Measurements from ENCODE around the gene SGPL1. TPM values are rescaled to one million over a fixed set of nuclear protein-coding genes. Genes with fewer than 3 reads are reported as not detected.

The SGPL1 gene
- total and polyA plus RNA-seq, 12 donors: 3.7 to 20.3 (median 12.6) TPM

DNA sequence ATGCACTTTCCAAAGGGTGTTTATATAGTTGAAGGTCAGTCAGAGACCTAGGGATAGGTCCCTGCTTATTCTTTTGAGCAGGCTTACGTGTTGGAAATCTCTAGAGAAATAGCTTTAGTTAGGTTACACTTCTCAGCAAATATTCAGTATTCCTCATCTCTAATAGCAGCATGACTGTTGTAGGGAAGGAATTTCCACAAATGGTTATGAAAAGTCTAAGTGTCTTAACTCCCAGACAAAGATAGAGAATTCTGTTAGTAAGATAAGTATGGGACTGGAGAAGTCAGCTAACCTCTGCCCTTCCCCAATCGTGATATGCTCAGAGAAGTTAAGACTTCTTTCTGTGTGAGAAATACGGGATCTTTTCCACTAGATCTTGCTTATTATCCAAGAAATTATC is 16.5 kb downstream of the SGPL1 start:
- peaks cover 0 to 73% (median 15%) of the 10 kb centered on the region in 9 donors for H3K4me1 ChIP-seq

DNA sequence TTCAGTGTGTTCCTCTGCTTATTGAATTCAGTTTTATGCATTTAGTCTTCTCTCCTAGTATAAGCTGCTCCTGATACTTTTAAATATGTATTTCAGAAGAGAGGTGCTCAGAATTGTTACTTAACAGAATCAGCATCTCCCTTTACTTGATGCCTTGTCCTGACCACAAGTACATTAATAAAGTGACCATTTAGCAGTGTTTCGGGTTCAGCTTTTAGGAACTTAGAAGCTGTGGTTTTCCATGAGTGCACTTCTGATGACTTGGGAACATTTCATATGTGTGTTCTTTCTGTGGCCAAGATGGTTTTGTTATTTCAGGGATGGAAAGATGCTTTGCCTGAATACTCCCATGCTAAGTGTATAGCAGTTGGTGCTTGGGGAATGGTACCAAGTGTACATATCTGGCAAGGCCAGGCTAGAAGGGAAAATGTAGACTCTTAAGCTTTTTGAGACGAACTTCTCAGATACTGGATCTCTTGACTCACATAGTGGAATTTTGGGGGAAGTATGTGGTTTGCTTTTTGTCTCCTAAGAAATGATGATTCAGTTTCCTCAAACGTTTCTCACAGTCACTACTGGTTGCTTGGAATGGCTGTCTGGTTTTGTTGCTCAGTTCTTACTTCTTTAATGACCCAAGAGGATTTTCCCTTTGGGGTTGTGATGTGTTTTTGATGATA is 17.2 kb downstream of the SGPL1 start:
- Histone ChIP-seq H3K9me3 (peaks cover 0 to 9% (median 0%) of the 10 kb centered on the region in 11 donors), H3K4me3 (no peak overlapping the region), H3K27me3 (no peaks in the 10 kb centered on the region), H3K27ac (peak overlapping the region in 2 of 10 donors; percentile 21 to 77), H3K36me3 (peaks cover 0 to 32% (median 0%) of the 10 kb centered on the region in 9 donors), H3K4me1 (peaks cover 0 to 69% (median 15%) of the 10 kb centered on the region in 9 donors)
- ATAC-seq (peak in 1 of 8 donors; percentile 40), DNase-seq (no peak)
- 64 to 74% methylated on average over 3 of the region's 3 CpGs for WGBS, 2 donors
- TF ChIP-seq, protein P1, sequence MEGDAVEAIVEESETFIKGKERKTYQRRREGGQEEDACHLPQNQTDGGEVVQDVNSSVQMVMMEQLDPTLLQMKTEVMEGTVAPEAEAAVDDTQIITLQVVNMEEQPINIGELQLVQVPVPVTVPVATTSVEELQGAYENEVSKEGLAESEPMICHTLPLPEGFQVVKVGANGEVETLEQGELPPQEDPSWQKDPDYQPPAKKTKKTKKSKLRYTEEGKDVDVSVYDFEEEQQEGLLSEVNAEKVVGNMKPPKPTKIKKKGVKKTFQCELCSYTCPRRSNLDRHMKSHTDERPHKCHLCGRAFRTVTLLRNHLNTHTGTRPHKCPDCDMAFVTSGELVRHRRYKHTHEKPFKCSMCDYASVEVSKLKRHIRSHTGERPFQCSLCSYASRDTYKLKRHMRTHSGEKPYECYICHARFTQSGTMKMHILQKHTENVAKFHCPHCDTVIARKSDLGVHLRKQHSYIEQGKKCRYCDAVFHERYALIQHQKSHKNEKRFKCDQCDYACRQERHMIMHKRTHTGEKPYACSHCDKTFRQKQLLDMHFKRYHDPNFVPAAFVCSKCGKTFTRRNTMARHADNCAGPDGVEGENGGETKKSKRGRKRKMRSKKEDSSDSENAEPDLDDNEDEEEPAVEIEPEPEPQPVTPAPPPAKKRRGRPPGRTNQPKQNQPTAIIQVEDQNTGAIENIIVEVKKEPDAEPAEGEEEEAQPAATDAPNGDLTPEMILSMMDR (IDR thresholded peaks at IDR 0.05): no peak
- intact Hi-C loops (cut with DNase I): no loop called here

More for the DNA sequence above, 16.5 kb downstream of the SGPL1 start:
- DNase-seq: no peak
- intact Hi-C loops (cut with DNase I): no loop called here
- Histone ChIP-seq H3K36me3 (peaks cover 0 to 24% (median 0%) of the 10 kb centered on the region in 9 donors), H3K27me3 (no peaks in the 10 kb centered on the region), H3K9me3 (peaks cover 0 to 2% (median 0%) of the 10 kb centered on the region in 11 donors), H3K27ac (peak overlapping the region in 1 of 10 donors; percentile 77), H3K4me3 (no peak overlapping the region)
- TF ChIP-seq, protein P1 (IDR thresholded peaks at IDR 0.05): no peak
- no peak for ATAC-seq
- 81 to 82% methylated on average over 3 of the region's 3 CpGs for WGBS, 2 donors

DNA sequence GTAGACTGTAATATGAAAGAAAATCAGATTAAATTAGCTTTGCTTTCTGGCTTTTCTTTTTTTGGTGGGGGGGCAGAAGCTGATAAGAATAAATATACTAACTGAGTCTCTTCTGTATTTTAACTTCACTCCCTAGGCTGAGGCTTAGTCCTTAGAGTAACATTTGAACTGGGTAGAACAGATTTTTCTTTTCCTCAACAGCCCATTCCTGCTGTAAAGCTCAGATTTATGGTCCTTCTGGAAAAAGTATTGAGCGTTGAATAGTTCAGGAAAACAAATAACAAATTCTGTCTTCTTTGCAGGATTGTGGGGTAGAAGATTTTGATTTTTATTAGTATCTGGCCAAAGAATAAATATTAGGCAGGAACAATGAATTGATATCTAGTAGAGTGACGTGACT is 17.9 kb downstream of the SGPL1 start:
- TF ChIP-seq, protein P1 (IDR thresholded peaks at IDR 0.05): no peak
- H3K36me3 ChIP-seq: peaks cover 0 to 33% (median 0%) of the 10 kb centered on the region in 9 donors
- peak overlapping the region in 2 of 10 donors; percentile 21 to 77 for H3K27ac ChIP-seq
- peaks cover 0 to 75% (median 15%) of the 10 kb centered on the region in 9 donors for H3K4me1 ChIP-seq
- intact Hi-C loops (cut with DNase I): no loop called here
- ATAC-seq (no peak), DNase-seq (no peak)
- H3K27me3 ChIP-seq: no peaks in the 10 kb centered on the region
- 77 to 99% methylated on average over 2 of the region's 2 CpGs for WGBS, 2 donors
- H3K9me3 ChIP-seq: peaks cover 0 to 10% (median 0%) of the 10 kb centered on the region in 11 donors
- H3K4me3 ChIP-seq: no peak overlapping the region

DNA sequence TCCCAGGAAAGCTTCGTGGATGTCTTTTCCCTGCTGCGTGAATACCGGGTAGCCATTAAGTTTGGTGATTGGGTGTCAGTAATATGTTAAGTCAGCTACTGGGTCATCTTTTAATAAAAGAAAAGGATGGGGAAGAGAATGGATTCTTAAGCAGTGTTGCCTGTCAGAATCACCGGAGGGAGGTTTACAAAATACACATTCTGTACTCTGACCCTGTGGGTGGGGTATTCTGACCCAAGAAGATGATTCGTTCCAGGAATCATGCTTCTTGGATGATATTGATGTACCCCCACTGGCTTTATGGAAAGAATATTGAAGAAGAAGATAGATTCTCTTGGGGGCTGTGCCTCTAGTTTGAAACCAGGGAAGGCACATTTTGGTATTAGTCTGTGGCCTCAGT is 18.3 kb downstream of the SGPL1 start:
- ATAC-seq (no peak), DNase-seq (no peak)
- intact Hi-C loops (cut with DNase I): no loop called here
- 91 to 94% methylated on average over 5 of the region's 5 CpGs for WGBS, 2 donors
- Histone ChIP-seq H3K36me3 (peaks cover 0 to 33% (median 0%) of the 10 kb centered on the region in 9 donors), H3K27ac (peak overlapping the region in 1 of 10 donors; percentile 77), H3K9me3 (peaks cover 0 to 10% (median 0%) of the 10 kb centered on the region in 11 donors), H3K27me3 (no peaks in the 10 kb centered on the region), H3K4me1 (peaks cover 0 to 77% (median 12%) of the 10 kb centered on the region in 9 donors), H3K4me3 (no peak overlapping the region)
- TF ChIP-seq, protein P1 (IDR thresholded peaks at IDR 0.05): no peak

All from heart right ventricle (tissue), 16 donors.